ENCODE measurements around the gene MORN5. TPM values are rescaled to one million over a fixed set of nuclear protein-coding genes. Genes with fewer than 3 reads are reported as not detected.

Gene MORN5
- polyA plus RNA-seq, 2 of the 4 experiments (the other 2 are of a cell fraction): not detected

DNA sequence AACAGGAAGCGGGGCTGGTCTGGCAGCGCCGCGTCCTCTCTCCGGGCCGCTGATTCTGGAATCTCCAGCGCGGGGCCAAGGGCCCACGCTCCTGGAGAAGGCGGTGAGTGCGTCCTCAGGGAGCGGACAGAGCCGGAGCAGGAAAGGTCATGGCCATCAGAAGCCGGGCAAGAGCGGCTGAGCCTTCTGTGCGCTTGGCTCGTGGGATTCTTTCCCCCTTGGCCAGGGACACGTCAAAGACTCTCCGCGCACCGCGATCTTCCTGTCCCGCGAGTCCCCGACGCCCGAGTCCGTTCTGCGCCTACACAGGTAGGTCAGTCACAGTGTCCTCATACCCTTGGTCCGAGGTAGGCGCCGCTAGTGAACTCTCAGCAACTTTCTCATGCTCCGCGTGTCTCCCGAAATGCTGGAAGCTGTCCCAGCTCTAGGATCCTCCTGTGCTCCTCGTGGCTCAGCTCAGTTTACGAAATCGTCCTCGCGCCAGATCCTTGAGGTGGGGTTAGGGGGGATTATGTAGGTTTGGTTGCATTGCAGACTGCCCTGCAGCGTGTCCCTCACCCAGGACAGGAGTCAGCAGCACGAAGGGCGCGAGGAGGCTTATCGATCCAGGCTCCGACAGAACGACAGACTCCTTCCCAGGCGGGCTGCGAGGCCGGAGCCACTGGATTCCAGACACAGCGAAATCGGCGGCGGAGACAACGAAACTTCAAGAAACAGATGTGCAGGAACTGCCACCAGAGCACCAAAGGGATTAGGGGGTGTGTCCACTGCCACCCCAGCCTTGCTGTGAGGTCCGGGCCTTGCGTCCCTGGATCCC lies 60.4 kb downstream of the MORN5 start:
- POLR2A ChIA-PET: no interaction called here
- TF ChIP-seq TP53 (CRISPR knock-in tag; IDR thresholded peaks at IDR 0.05) (no peak), CEBPB (IDR thresholded peaks at IDR 0.05) (no peak), NR3C1 (IDR thresholded peaks at IDR 0.05) (no peak), RFX5 (IDR thresholded peaks at IDR 0.05) (no peak), JUN (IDR thresholded peaks at IDR 0.05) (no peak)
- TF ChIP-seq, protein P1, sequence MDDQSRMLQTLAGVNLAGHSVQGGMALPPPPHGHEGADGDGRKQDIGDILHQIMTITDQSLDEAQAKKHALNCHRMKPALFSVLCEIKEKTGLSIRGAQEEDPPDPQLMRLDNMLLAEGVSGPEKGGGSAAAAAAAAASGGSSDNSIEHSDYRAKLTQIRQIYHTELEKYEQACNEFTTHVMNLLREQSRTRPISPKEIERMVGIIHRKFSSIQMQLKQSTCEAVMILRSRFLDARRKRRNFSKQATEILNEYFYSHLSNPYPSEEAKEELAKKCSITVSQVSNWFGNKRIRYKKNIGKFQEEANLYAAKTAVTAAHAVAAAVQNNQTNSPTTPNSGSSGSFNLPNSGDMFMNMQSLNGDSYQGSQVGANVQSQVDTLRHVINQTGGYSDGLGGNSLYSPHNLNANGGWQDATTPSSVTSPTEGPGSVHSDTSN (IDR thresholded peaks at IDR 0.05): no peak
- Histone ChIP-seq H3K4me1 (0 out of 3 replicates have a peak, but pooled peaks cover 5% of the 10 kb centered on the region), H3K27ac (no peak overlapping the region), H3K9me3 (no peaks in the 10 kb centered on the region), H3K4me3 (no peak overlapping the region), H3K4me2 (no peak overlapping the region)
- ATAC-seq (no peak), DNase-seq (ENCODE audit: low read depth in 1 of 2, low spot score in 1 of 2) (no peak), FAIRE-seq (no peak)
- CTCF ChIA-PET: no interaction called here
- 62% methylated on average over 55 of the region's 57 CpGs for WGBS (ENCODE audit: missing lambda C conversion rate)

DNA sequence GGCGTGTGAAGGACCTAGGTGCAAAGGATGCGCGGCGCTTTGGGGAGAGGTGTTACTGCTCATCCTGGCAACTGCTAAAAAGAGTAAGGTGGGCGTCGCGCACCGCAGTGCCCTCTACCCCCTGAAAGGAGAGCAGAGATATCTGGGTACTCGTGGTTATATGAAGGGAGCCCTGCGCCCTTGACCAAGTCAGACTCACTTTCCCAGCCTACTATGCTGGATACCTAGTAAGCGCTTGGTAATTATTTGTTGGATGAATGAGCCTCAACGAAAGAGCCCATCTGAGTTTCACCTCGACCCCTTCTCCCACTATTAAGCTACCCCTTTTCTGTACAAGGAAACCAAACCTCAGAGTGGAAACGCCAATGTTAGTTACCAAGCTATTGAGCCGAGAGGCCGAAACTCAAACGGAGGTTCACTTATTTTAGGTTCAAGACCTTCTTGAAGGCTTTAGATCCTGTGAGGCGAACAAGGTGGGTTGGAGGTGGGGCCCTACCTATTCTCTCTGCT lies 61.0 kb downstream of the MORN5 start:
- ATAC-seq: no peak
- ChIA-PET POLR2A (no interaction called here), CTCF (no interaction called here)
- FAIRE-seq: no peak
- Histone ChIP-seq H3K4me3 (no peak overlapping the region), H3K27ac (no peak overlapping the region), H3K9me3 (no peaks in the 10 kb centered on the region), H3K4me1 (0 out of 3 replicates have a peak, but pooled peaks cover 5% of the 10 kb centered on the region), H3K4me2 (no peak overlapping the region)
- 83% methylated on average over 18 of the region's 18 CpGs for WGBS (ENCODE audit: missing lambda C conversion rate)
- DNase-seq (ENCODE audit: low read depth in 1 of 2, low spot score in 1 of 2): no peak
- TF ChIP-seq POLR2AphosphoS2 (conservative IDR thresholded peaks at IDR 0.05; ENCODE audit: low read length) (no peak), HDAC2 (IDR thresholded peaks at IDR 0.05) (no peak), HOXA7 (CRISPR knock-in tag; IDR thresholded peaks at IDR 0.05) (no peak), RARB (CRISPR knock-in tag; IDR thresholded peaks at IDR 0.05) (no peak), ZC3H11A (IDR thresholded peaks at IDR 0.05) (no peak), EHF (CRISPR knock-in tag; IDR thresholded peaks at IDR 0.05) (no peak), ELK1 (IDR thresholded peaks at IDR 0.05; ENCODE audit: low read depth, low read length) (no peak), RAD21 (conservative IDR thresholded peaks at IDR 0.05 in 1 of 2, IDR thresholded peaks at IDR 0.05 in 1 of 2) (no peak), FOSB (CRISPR knock-in tag; IDR thresholded peaks at IDR 0.05) (no peak), KDM1A (IDR thresholded peaks at IDR 0.05; ENCODE audit: low read depth) (no peak), TFCP2L1 (CRISPR knock-in tag; IDR thresholded peaks at IDR 0.05) (no peak), SREBF2 (IDR thresholded peaks at IDR 0.05) (no peak)
- TF ChIP-seq, protein P2, sequence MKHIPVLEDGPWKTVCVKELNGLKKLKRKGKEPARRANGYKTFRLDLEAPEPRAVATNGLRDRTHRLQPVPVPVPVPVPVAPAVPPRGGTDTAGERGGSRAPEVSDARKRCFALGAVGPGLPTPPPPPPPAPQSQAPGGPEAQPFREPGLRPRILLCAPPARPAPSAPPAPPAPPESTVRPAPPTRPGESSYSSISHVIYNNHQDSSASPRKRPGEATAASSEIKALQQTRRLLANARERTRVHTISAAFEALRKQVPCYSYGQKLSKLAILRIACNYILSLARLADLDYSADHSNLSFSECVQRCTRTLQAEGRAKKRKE (CRISPR knock-in tag; IDR thresholded peaks at IDR 0.05; ENCODE audit: low read depth): no peak

GRCh38 chr9:122221183-122221811 lies 61.6 kb downstream of the MORN5 start:
- H3K9me3 ChIP-seq: no peaks in the 10 kb centered on the region
- H3K4me2 ChIP-seq: no peak overlapping the region
- H3K4me1 ChIP-seq: 0 out of 3 replicates have a peak, but pooled peaks cover 5% of the 10 kb centered on the region
- ChIA-PET POLR2A (no interaction called here), CTCF (no interaction called here)
- FAIRE-seq (no peak), ATAC-seq (no peak), DNase-seq (ENCODE audit: low read depth in 1 of 2, low spot score in 1 of 2) (no peak)
- H3K4me3 ChIP-seq: no peak overlapping the region
- no peak overlapping the region for H3K27ac ChIP-seq
- 63% methylated on average over 24 of the region's 27 CpGs for whole genome bisulfite sequencing (ENCODE audit: missing lambda C conversion rate)
- no peak for TF ChIP-seq CHD4 (IDR thresholded peaks at IDR 0.05; ENCODE audit: borderline replicate concordance)
- TF ChIP-seq MAFK (IDR thresholded peaks at IDR 0.05; ENCODE audit: partially characterized antibody): no peak
- TF ChIP-seq, protein P3, sequence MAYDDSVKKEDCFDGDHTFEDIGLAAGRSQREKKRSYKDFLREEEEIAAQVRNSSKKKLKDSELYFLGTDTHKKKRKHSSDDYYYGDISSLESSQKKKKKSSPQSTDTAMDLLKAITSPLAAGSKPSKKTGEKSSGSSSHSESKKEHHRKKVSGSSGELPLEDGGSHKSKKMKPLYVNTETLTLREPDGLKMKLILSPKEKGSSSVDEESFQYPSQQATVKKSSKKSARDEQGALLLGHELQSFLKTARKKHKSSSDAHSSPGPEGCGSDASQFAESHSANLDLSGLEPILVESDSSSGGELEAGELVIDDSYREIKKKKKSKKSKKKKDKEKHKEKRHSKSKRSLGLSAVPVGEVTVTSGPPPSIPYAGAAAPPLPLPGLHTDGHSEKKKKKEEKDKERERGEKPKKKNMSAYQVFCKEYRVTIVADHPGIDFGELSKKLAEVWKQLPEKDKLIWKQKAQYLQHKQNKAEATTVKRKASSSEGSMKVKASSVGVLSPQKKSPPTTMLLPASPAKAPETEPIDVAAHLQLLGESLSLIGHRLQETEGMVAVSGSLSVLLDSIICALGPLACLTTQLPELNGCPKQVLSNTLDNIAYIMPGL (CRISPR knock-in tag; IDR thresholded peaks at IDR 0.05; ENCODE audit: borderline replicate concordance): no peak
- no peak for TF ChIP-seq ZSCAN20 (CRISPR knock-in tag; IDR thresholded peaks at IDR 0.05)
- TF ChIP-seq RNF2 (IDR thresholded peaks at IDR 0.05; ENCODE audit: borderline replicate concordance, low read depth): no peak
- TF ChIP-seq SREBF2 (IDR thresholded peaks at IDR 0.05): no peak
- TF ChIP-seq, protein P4, sequence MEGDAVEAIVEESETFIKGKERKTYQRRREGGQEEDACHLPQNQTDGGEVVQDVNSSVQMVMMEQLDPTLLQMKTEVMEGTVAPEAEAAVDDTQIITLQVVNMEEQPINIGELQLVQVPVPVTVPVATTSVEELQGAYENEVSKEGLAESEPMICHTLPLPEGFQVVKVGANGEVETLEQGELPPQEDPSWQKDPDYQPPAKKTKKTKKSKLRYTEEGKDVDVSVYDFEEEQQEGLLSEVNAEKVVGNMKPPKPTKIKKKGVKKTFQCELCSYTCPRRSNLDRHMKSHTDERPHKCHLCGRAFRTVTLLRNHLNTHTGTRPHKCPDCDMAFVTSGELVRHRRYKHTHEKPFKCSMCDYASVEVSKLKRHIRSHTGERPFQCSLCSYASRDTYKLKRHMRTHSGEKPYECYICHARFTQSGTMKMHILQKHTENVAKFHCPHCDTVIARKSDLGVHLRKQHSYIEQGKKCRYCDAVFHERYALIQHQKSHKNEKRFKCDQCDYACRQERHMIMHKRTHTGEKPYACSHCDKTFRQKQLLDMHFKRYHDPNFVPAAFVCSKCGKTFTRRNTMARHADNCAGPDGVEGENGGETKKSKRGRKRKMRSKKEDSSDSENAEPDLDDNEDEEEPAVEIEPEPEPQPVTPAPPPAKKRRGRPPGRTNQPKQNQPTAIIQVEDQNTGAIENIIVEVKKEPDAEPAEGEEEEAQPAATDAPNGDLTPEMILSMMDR (IDR thresholded peaks at IDR 0.05): no peak
- no peak for TF ChIP-seq ESRRA (IDR thresholded peaks at IDR 0.05; ENCODE audit: borderline replicate concordance, low read length)
- no peak for TF ChIP-seq RCOR1 (IDR thresholded peaks at IDR 0.05; ENCODE audit: low read depth, low read length)
